ENCODE measurements around the gene TET3. TPM values are rescaled to one million over a fixed set of nuclear protein-coding genes. Genes with fewer than 3 reads are reported as not detected.

The TET3 gene
- total and polyA plus RNA-seq, 7 donors = 1.8 to 9.6 (median 3.3) TPM

Small RNA genes lying within 50 kb of the gene (small RNA-seq; reads per million reads assigned to genes)
- gene AC110801.1 = 0 reads per million in 3 donors
- gene RNA5SP97 = 0 reads per million in 3 donors

Other genes starting within 250 kb of the TET3 start
- gene TPRKB, start 247.6 kb upstream of the TET3 start, total RNA-seq = 10 to 100 TPM; 19.0 to 45.9 (median 40.2) TPM
- 10 to 100 TPM; 53.8 to 86.2 (median 77.5) TPM for gene TPRKB, start 247.6 kb upstream of the TET3 start, polyA plus RNA-seq
- gene DUSP11, start 204.8 kb upstream of the TET3 start, total RNA-seq = 10 to 100 TPM; 12.9 to 34.7 (median 25.8) TPM
- gene DUSP11, start 204.8 kb upstream of the TET3 start, polyA plus RNA-seq = 10 to 100 TPM; 16.2 to 25.7 (median 22.8) TPM
- gene C2orf78, start 200.7 kb upstream of the TET3 start, total RNA-seq = not detected
- not detected for gene C2orf78, start 200.7 kb upstream of the TET3 start, polyA plus RNA-seq
- 10 to 100 TPM; 23.5 to 37.0 (median 27.4) TPM for gene STAMBP, start 155.9 kb upstream of the TET3 start, total RNA-seq
- gene STAMBP, start 155.9 kb upstream of the TET3 start, polyA plus RNA-seq = 10 to 100 TPM; 37.3 to 55.3 (median 44.4) TPM
- over 10,000 TPM in 1 of 4 donors, 1,000 to 10,000 TPM in 3; 3,612 to 10,290 (median 5,643) TPM for gene ACTG2, start 91.9 kb upstream of the TET3 start, total RNA-seq
- gene ACTG2, start 91.9 kb upstream of the TET3 start, polyA plus RNA-seq = 100 to 1,000 TPM in 2 of 3 donors, 10 to 100 TPM in 1; 16.9 to 441 (median 104) TPM
- gene DGUOK, start 58.0 kb upstream of the TET3 start, total RNA-seq = 10 to 100 TPM; 31.6 to 48.1 (median 39.3) TPM
- 100 to 1,000 TPM in 1 of 3 donors, 10 to 100 TPM in 2; 89.3 to 132 (median 96.7) TPM for gene DGUOK, start 58.0 kb upstream of the TET3 start, polyA plus RNA-seq
- 10 to 100 TPM; 26.1 to 44.4 (median 34.3) TPM for gene BOLA3, start 163.0 kb downstream of the TET3 start, total RNA-seq
- 100 to 1,000 TPM in 2 of 3 donors, 10 to 100 TPM in 1; 47.9 to 131 (median 109) TPM for gene BOLA3, start 163.0 kb downstream of the TET3 start, polyA plus RNA-seq
- 100 to 1,000 TPM in 2 of 4 donors, 10 to 100 TPM in 2; 80.0 to 108 (median 95.6) TPM for gene MOB1A, start 194.0 kb downstream of the TET3 start, total RNA-seq
- gene MOB1A, start 194.0 kb downstream of the TET3 start, polyA plus RNA-seq = 10 to 100 TPM; 51.1 to 85.1 (median 64.2) TPM
- 10 to 100 TPM; 12.7 to 26.2 (median 19.7) TPM for gene MTHFD2, start 213.7 kb downstream of the TET3 start, total RNA-seq
- gene MTHFD2, start 213.7 kb downstream of the TET3 start, polyA plus RNA-seq = 10 to 100 TPM; 31.2 to 59.4 (median 34.2) TPM

Measured in sigmoid colon (tissue), 7 donors.